ENCODE data around the gene CAPRIN2.

Gene CAPRIN2

DNA sequence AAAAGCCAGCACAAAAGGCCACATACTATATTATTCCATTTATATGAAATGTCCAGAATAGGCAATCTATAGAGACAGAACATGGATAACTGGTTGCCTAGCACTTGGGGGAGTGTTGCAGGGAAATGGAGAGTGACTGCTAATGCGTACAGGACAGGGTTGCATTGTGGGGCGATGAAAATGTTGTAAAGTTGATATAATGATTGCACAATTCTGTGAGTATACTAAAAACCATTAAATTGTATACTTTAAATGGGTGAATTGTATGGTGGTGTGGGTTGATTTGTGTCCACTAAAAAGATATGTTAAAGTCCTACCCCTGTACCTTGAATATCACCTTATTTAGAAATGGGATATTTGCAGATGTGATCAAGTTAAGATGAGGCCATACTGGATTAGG, 7.0 kb upstream of the CAPRIN2 start:
- no peak for DNase-seq (ENCODE audit: extremely low read depth, low read depth)
- TF ChIP-seq CTCF (IDR thresholded peaks at IDR 0.05; ENCODE audit: low read depth, low read length), result no peak

GRCh38 chr12:30757316-30757715, 2.6 kb upstream of the CAPRIN2 start:
- no peak for TF ChIP-seq CTCF (IDR thresholded peaks at IDR 0.05; ENCODE audit: low read depth, low read length)
- no peak for DNase-seq (ENCODE audit: extremely low read depth, low read depth)

DNA sequence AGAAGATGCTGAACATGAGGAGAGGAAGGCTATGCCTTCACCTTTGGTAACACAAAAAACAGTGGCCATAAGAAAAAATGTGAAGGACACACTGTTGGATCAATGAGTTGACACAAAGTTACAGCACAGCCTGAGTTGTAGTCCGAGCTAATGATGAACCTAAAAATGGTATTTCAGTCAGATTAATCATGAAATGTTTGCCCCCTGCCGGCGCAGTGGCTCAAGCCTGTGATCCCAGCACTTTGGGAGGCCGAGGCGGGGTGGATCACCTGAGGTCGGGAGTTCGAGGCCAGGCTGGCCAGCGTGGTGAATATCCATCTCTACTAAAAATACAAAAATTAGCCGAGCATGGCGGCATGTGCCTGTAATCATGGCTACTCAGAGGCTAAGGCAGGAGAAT, 1.3 kb upstream of the CAPRIN2 start:
- no peak for DNase-seq (ENCODE audit: extremely low read depth, low read depth)
- no peak for TF ChIP-seq CTCF (IDR thresholded peaks at IDR 0.05; ENCODE audit: low read depth, low read length)

DNA sequence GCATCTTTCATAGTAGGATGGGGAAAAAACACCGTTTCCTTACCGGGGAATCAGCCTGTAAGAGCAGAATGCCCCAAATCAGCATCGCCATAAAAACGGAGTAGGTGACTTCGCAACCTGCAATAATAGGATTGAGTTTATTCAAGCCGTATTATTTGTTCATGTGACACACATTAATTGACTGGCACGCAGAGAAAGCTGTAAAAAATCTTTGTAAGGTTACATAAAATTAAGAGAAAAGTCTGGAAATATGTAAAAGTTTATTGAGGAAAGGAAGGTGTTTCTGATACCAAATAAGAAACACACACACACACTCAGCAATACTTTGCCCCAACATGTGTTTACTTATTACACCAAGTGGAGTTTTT, 628 bp upstream of the CAPRIN2 start:
- no peak for TF ChIP-seq CTCF (IDR thresholded peaks at IDR 0.05; ENCODE audit: low read depth, low read length)
- DNase-seq (ENCODE audit: extremely low read depth, low read depth), result no peak

GRCh38 chr12:30754383-30754749, 385 bp downstream of the CAPRIN2 start:
- DNase-seq (ENCODE audit: extremely low read depth, low read depth), result no peak
- TF ChIP-seq CTCF (IDR thresholded peaks at IDR 0.05; ENCODE audit: low read depth, low read length), result no peak

GRCh38 chr12:30753751-30754382, 884 bp downstream of the CAPRIN2 start:
- DNase-seq (ENCODE audit: extremely low read depth, low read depth), result no peak

GRCh38 chr12:30753233-30753632, 1.5 kb downstream of the CAPRIN2 start:
- peak; percentile 33 for TF ChIP-seq CTCF (IDR thresholded peaks at IDR 0.05; ENCODE audit: low read depth, low read length)
- no peak for DNase-seq (ENCODE audit: extremely low read depth, low read depth)

More at GRCh38 chr12:30753751-30754382, 884 bp downstream of the CAPRIN2 start:
- no peak for TF ChIP-seq CTCF (IDR thresholded peaks at IDR 0.05; ENCODE audit: low read depth, low read length)

Data from AG09319 (cell line).